Right ventricle myocardium superior (tissue), 1 donor: ENCODE results near the gene SLC25A39. TPM values are rescaled to one million over a fixed set of nuclear protein-coding genes. Genes with fewer than 3 reads are reported as not detected.
"Not testable (repeated sequence)": the region's sequence is repeated elsewhere in the genome, so short reads cannot be mapped to it uniquely, and the experiment has no call there.

Experiments used
- ATAC-seq: fragments of 200-7000 bp; cut with Tn5 transposase; one replicate; pipeline ENCODE4 v1.9.1; 2020; ENCODE audit warnings: mild to moderate bottlenecking; ENCODE audit not compliant: poor library complexity
- DNase-seq: peaks from one replicate; pipeline ENCODE4 v3.0.0-alpha.2; 2020
- intact Hi-C: fragments of 100-400 bp; cut with DNase I; formaldehyde crosslinking; loops from one replicate; pipeline ENCODE4 v1.11.2; 2022
- long read RNA-seq: library from polyadenylated mRNA; unstranded; transcript quantifications from one replicate; pipeline ENCODE4 v2.0.0, GENCODE V29; 2021
- total RNA-seq: library from RNA; stranded (reverse); fragmentation: NEBNext Ultra II Directional; extraction: Animal tissue kit (Norgen Biotek cat#: 25700); gene quantifications from one replicate; pipeline ENCODE4 v1.2.1, GENCODE V29; 2021
- donor health status: DM: no; HTN: yes; CAD: no; lungs with severe emphysema.

SLC25A39 gene, protein sequence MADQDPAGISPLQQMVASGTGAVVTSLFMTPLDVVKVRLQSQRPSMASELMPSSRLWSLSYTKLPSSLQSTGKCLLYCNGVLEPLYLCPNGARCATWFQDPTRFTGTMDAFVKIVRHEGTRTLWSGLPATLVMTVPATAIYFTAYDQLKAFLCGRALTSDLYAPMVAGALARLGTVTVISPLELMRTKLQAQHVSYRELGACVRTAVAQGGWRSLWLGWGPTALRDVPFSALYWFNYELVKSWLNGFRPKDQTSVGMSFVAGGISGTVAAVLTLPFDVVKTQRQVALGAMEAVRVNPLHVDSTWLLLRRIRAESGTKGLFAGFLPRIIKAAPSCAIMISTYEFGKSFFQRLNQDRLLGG
- total RNA-seq = 45.0 TPM
- long read RNA-seq, transcript SLC25A39-201 (12 exons, 1,607 nt) = major isoform, 130 of 207 reads
- long read RNA-seq, transcript SLC25A39-202 (12 exons, 1,565 nt) = minor isoform, 26 of 207 reads
- long read RNA-seq, partial matches to known transcripts = 23 of 207 reads
- long read RNA-seq, other reads (novel, unspliced or antisense) = 22 of 207 reads

GRCh38 chr17:44324571-44325275 lies at the start of gene SLC25A39:
Gene SLC25A39 (minus strand): TSS chr17:44324823. CDS start chr17:44323562, 1,261 bp downstream.
- intact Hi-C loops = loop anchor here (2.0 kb wide), 1 partner anchor 110 kb away; no protein-coding TSS in a partner anchor
- DNase-seq (peak; percentile 97), ATAC-seq (peak; percentile 93)

DNA sequence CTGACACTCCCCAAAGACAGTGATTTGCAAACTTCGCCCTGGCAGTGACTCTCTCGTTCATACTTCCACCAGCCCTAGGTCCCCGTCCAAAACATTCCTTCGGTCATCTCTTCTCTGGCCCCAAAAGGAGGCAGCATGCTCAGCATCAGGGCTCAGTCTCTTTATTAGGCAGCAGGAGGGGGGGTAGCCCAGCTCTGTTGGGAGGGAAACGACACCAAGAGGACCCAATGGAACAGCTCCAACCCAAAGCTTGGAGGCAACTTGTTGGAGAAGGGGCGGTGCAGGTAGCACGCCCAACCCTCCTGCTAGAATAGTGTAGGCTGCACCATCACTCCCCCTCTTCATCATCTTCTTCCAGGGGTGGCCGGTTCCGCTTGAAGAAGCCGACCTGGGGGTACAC lies 47.4 kb upstream of the SLC25A39 start:
- no peak for DNase-seq

GRCh38 chr17:44369414-44370023 lies 44.9 kb upstream of the SLC25A39 start:
- ATAC-seq, intact Hi-C loops, DNase-seq: not testable (repeated sequence)

More for the DNA sequence above, 47.4 kb upstream of the SLC25A39 start:
- no peak for ATAC-seq
- intact Hi-C loops = no loop called here

DNA sequence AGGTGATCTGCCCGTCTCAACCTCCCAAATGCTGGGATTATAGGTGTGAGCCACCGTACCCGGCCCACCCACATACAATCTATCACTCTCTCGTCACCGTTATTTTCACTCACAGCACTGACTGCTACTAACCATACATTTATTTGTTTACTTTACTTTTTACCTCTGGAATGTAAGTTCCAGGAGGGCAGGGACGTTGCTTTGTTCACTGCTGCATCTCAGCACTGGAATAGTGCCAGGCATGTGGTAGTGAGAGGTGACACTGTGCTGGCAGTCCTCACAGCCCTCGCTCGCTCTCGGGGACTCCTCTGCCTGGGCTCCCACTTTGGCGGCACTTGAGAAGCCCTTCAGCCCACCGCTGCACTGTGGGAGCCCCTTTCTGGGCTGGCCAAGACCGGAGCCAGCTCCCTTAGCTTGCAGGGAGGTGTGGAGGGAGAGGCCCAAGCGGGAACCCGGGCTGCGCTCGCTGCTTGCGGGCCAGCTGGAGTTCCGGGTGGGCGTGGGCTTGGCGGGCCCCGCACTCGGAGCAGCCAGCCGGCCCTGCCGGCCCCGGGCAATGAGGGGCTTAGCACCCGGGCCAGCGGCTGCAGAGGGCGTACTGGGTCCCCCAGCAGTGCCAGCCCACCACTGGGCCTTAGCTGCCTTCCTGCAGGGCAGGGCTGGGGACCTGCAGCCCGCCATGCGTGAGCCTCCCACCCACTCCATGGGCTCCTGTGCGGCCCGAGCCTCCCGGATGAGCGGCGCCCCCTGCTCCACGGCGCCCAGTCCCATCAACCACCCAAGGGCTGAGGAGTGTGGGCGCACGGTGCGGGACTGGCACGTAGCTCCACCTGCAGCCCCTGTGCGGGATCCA lies 44.0 kb upstream of the SLC25A39 start:
- DNase-seq, intact Hi-C loops, ATAC-seq: not testable (repeated sequence)

- intact Hi-C loops = no loop called here
- DNase-seq (no peak), ATAC-seq (no peak)
Measured at GRCh38 chr17:44367231-44367979, 42.8 kb upstream of the SLC25A39 start.

DNA sequence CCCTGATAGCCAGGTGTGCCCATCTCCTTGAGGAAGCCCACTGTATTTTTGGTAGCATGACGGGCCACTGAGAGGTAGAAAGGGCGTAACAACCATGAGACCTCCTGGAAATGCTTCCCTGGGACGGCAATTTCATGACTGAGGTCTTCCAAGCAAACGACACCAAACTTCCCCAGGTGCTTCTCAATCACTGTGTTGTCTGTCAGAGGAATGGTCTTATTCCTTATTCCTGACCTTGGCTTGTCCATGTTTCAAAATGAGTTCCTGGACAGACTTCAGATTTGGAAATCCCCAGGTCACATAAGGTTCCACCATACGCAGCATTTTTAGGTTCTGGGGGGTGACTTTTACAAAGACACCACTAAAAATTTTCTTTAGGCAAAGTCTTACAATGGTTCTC lies 40.4 kb upstream of the SLC25A39 start:
- ATAC-seq, DNase-seq, intact Hi-C loops: not testable (repeated sequence)

DNA sequence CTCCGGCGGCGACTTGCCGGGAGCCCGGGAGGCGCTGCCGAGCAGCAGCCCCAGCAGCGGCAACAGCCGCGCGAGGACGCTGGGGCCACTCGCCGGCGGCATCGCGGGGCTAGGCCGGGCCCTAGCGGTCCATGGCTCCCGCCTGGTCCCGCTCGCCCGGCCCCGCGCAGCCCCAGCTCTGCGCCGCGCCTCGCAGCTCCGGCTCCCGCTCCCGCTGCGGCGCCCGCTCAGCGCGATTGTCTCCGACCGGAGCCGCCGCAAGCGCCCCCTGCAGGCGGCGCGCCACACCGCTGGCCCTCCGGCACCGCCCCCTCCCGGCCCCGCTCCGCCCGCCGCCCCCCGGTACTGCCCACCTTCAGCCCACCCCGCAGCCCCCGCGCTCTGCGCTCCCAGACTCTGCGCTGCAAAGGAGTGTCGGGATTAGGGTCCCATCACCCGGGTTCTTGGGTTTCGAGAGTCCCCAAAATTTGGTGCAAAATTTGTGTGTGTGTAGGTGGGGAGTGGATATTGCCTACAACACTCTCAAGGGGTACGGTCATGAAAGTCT lies 39.1 kb upstream of the SLC25A39 start, which contains the start of gene FAM171A2:
Gene FAM171A2 (minus strand): TSS at position 241 of the 547 bp plus-strand sequence. CDS start 139 bp downstream, at position 102.
- ATAC-seq (peak; percentile 95), DNase-seq (peak; percentile 79)
- intact Hi-C loops = no loop called here

- intact Hi-C loops = no loop called here
- peak; percentile 21 for ATAC-seq
- DNase-seq = no peak
Measured at GRCh38 chr17:44362949-44363612, 38.5 kb upstream of the SLC25A39 start.

DNA sequence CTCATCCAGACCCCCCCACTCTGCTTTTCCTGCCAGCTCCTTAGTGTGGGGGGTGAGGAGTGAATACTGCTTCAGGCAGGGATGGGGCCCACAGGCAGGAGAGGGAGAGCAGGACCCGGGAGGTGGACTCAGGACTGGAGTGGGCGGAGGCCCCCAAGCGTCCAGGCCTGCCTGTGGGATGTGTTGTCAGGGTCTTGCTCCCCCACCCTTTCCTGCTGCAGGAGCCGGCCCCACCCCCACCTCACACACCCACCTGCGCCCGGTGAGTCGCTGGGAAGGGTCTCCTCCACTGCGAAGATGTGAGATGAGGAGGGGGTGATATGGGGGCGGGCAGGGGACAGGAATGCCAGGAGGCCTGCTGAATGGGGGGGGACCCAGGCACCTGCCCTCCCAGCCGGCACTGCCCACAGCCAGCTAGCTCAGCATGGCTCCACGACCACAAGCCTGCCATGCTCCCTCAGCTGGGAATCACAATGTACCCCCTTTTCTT lies 37.9 kb upstream of the SLC25A39 start:
- ATAC-seq (no peak), DNase-seq (no peak)
- intact Hi-C loops = no loop called here

- DNase-seq = no peak
- intact Hi-C loops = no loop called here
- no peak for ATAC-seq
Measured at GRCh38 chr17:44361292-44362260, 37.0 kb upstream of the SLC25A39 start.

GRCh38 chr17:44360826-44361225 lies 36.2 kb upstream of the SLC25A39 start:
- intact Hi-C loops = no loop called here
- no peak for DNase-seq
- ATAC-seq = no peak

GRCh38 chr17:44360144-44360533 lies 35.5 kb upstream of the SLC25A39 start:
- no peak for DNase-seq
- intact Hi-C loops = no loop called here
- no peak for ATAC-seq

DNA sequence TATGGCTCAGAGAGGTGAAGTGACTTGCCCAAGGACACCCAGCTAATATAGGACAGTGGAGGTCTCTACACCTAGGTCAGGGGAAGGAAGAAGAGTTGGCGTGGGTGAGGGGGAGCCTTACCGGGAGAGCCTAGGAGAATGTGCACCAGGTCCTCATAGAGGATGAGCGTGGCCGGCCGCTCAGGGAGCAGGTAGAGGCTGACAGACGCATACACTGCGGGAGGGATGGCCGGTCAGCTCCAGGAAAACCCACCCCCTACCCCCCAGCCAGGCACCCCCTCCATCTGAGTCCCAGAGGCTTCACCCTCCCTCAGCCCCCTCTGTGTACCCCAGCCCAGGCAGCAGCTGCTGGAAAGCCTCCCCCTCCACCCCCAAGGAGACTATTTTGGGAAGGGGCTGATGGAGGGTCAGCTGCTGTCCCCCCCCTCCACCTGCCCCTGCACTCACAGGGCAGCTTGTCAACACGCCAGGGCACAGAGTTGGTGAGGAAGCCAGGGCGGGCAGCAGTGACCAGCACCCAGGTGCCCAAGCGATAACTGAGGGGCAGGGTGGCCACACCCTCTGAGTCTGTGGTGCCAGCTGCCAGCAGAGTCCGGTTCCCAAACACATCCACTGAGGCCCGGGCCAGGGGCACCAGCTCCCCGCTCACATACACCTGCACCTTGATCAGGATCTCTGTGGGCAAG lies 35.0 kb upstream of the SLC25A39 start:
- ATAC-seq (no peak), DNase-seq (no peak)
- intact Hi-C loops = no loop called here

DNA sequence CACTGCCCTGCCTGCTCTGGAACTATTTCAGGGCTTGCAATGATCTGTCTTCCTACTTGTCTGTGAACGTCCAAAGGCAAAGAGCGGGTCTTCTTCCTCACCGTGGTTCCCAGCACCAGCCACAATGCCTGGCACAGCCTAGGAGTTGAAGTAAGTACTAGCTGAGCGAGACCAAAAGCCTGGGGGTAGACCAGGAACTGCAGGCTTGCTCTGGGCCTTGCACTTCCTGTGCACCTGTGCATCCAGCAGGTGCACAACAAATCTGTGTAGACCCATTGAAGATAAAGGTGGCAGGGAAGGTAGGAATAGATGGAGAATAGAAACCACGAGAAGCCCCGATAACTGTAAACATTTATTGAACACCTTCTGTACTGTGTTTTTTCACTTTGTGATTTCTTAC lies 34.4 kb upstream of the SLC25A39 start:
- DNase-seq = no peak
- ATAC-seq = no peak
- intact Hi-C loops = no loop called here

GRCh38 chr17:44358066-44358465 lies 33.4 kb upstream of the SLC25A39 start:
- ATAC-seq (no peak), DNase-seq (no peak)
- intact Hi-C loops = no loop called here
